ENCODE data around the gene MAB21L4. TPM values are rescaled to one million over a fixed set of nuclear protein-coding genes. Genes with fewer than 3 reads are reported as not detected.
A peak's percentile ranks its signal among the peaks of the same experiment; 100 is the strongest.

Gene MAB21L4
- total and polyA plus RNA-seq, 2 experiments from 2014 or later = not detected

DNA sequence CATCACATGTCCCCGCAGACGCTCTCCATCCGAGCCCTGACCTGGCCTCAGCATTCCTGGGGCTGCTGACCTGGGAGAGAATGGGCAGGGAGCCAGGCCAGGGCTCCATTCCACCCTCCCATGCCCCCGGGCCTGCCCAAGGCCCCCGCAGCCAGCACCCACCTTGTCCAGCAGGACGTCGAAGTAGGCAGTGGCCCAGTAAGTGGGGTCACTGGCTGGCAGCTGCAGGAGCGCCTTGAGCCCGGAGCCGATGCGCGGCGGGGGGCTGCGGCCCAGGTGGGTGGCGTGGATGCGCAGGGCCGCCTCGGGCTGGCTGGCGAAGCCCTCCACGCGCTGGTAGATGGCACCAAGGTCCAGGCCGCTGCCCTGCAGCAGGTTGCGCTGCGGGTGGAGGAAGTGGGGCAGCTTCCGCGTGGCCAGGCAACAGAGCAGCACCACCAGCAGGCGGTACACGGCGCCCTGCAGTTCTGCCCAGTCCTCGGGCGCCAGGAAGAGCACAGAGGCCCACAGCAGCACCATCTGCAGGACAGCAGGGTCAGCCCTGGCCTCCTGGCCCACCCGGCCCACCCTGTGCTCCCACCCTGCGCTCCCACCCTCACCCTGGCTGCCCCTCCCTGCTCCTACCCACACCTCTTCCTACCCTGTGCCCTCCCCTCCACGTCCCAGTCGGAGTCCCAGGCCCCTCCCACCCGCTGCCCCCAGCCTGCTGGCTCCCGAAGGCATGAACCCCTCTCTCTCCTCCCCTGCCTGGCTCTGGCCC lies 7.6 kb downstream of the MAB21L4 start:
- H3K27ac ChIP-seq (ENCODE audit: low read depth) = no peak overlapping the region
- TF ChIP-seq EZH2phosphoT487 (IDR thresholded peaks at IDR 0.05; ENCODE audit: unreplicated experiment) (no peak), CTCF (conservative IDR thresholded peaks at IDR 0.05; ENCODE audit: low read depth in 2 of 2) (peak in 1 of 2 experiments; percentile 35; a peak in 2 of 4 replicates)
- no peaks in the 10 kb centered on the region for H3K9me3 Mint-ChIP-seq

GRCh38 chr2:240887631-240888030 lies 8.3 kb downstream of the MAB21L4 start:
- Histone ChIP-seq H3K4me2 (no peak overlapping the region), H3K27me3 (ENCODE audit: insufficient read depth) (no peaks in the 10 kb centered on the region), H3K36me3 (ENCODE audit: insufficient read depth) (no peaks in the 10 kb centered on the region), H3K79me2 (replicated peaks; ENCODE audit: insufficient read depth) (no peaks in the 10 kb centered on the region), H3F3A (replicated peaks; ENCODE audit: low read depth) (no peaks in the 10 kb centered on the region), H3K9me2 (ENCODE audit: insufficient read depth) (no peaks in the 10 kb centered on the region), H4K20me1 (replicated peaks; ENCODE audit: insufficient read depth) (no peaks in the 10 kb centered on the region), H3K4me3 (no peak overlapping the region), H2AFZ (no peak overlapping the region), H3K27ac (ENCODE audit: low read depth) (no peak overlapping the region), H3K4me1 (ENCODE audit: insufficient read depth) (no peaks in the 10 kb centered on the region)
- Mint-ChIP-seq H3K9me3 (no peaks in the 10 kb centered on the region), H3K36me3 (ENCODE audit: low read depth) (no peaks in the 10 kb centered on the region), H3K4me3 (no peak overlapping the region), H3K27ac (no peak overlapping the region), H3K4me1 (peaks cover 3% of the 10 kb centered on the region; the same call in 1 of the 3 replicates), H3K27me3 (ENCODE audit: insufficient read depth, low read depth, poor library complexity) (peaks cover 5% of the 10 kb centered on the region)
- ATAC-seq (no peak; the same call in 2 of the 3 replicates), DNase-seq (ENCODE audit: low spot score) (no peak)
- TF ChIP-seq ZNF462 (CRISPR knock-in tag; IDR thresholded peaks at IDR 0.05) (no peak), NANOG (IDR thresholded peaks at IDR 0.05; ENCODE audit: borderline replicate concordance) (no peak), EZH2 (IDR thresholded peaks at IDR 0.05; ENCODE audit: low read depth, unreplicated experiment) (no peak), CREB1 (CRISPR knock-in tag; IDR thresholded peaks at IDR 0.05; ENCODE audit: low read depth) (no peak), ZNF331 (CRISPR knock-in tag; IDR thresholded peaks at IDR 0.05; ENCODE audit: low read depth) (no peak), JUNB (IDR thresholded peaks at IDR 0.05; ENCODE audit: unreplicated experiment) (no peak), ZNF114 (CRISPR knock-in tag; IDR thresholded peaks at IDR 0.05) (no peak), STAT1 (IDR thresholded peaks at IDR 0.05; ENCODE audit: unreplicated experiment) (no peak), CTCF (conservative IDR thresholded peaks at IDR 0.05; ENCODE audit: low read depth in 2 of 2) (no peak), POLR2AphosphoS5 (IDR thresholded peaks at IDR 0.05; ENCODE audit: low read depth) (no peak)

More for the DNA sequence above, 7.6 kb downstream of the MAB21L4 start:
- Histone ChIP-seq H3F3A (replicated peaks; ENCODE audit: low read depth) (no peaks in the 10 kb centered on the region), H3K79me2 (replicated peaks; ENCODE audit: insufficient read depth) (no peaks in the 10 kb centered on the region), H3K4me2 (no peak overlapping the region), H3K4me1 (ENCODE audit: insufficient read depth) (no peaks in the 10 kb centered on the region), H3K4me3 (no peak overlapping the region), H3K9me2 (ENCODE audit: insufficient read depth) (no peaks in the 10 kb centered on the region), H2AFZ (no peak overlapping the region), H3K36me3 (ENCODE audit: insufficient read depth) (no peaks in the 10 kb centered on the region), H4K20me1 (replicated peaks; ENCODE audit: insufficient read depth) (no peaks in the 10 kb centered on the region), H3K27me3 (ENCODE audit: insufficient read depth) (no peaks in the 10 kb centered on the region)
- Mint-ChIP-seq H3K36me3 (ENCODE audit: low read depth) (no peaks in the 10 kb centered on the region), H3K4me3 (no peak overlapping the region), H3K27ac (no peak overlapping the region), H3K27me3 (ENCODE audit: insufficient read depth, low read depth, poor library complexity) (peaks cover 5% of the 10 kb centered on the region), H3K4me1 (peaks cover 3% of the 10 kb centered on the region; the same call in 1 of the 3 replicates)
- ATAC-seq (peak; percentile 66), DNase-seq (ENCODE audit: low spot score) (peak; percentile 25)

Measured in GM23338 (cell line).